ENCODE results near the gene OR6S1.

Gene OR6S1

GRCh38 chr14:20682435-20683124 lies 41.1 kb upstream of the OR6S1 start:
- Histone ChIP-seq H3K36me3 (ENCODE audit: control insufficient read depth, insufficient read depth, low read length) (no peaks in the 10 kb centered on the region), H3K4me1 (ENCODE audit: control insufficient read depth, insufficient read depth, low read length, poor library complexity, severe bottlenecking) (peaks cover 5% of the 10 kb centered on the region), H3K9me3 (ENCODE audit: control insufficient read depth, low read length) (no peaks in the 10 kb centered on the region), H3K27ac (ENCODE audit: low read depth, low read length, severe bottlenecking) (peak overlapping the region; percentile 95), H3K4me3 (ENCODE audit: extremely low read depth, insufficient read depth, low read length, poor library complexity, severe bottlenecking) (peak overlapping the region; percentile 85)
- WGBS, 2 experiments (ENCODE audit: insufficient coverage in 2 of 2), result 0 to 2% methylated on average over 17 to 20 of the region's 40 CpGs

DNA sequence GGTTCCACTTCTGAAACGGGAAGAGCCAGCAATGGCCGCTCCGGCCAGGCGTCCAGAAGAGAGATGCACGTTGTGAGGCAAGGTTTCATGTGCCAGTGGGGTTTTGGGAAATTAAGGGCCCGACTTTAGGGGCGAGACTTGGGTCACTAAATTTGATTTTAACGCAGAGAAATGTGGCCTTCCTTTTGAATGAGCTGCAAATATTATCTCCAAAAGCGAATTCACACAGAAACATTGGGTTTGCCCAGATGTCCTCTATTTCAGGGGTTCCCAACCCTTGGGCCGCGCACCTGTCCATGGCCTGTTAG lies 40.6 kb upstream of the OR6S1 start:
- Histone ChIP-seq H3K4me3 (ENCODE audit: extremely low read depth, insufficient read depth, low read length, poor library complexity, severe bottlenecking) (peak overlapping the region; percentile 85), H3K4me1 (ENCODE audit: control insufficient read depth, insufficient read depth, low read length, poor library complexity, severe bottlenecking) (peaks cover 5% of the 10 kb centered on the region), H3K27ac (ENCODE audit: low read depth, low read length, severe bottlenecking) (peak overlapping the region; percentile 95), H3K9me3 (ENCODE audit: control insufficient read depth, low read length) (no peaks in the 10 kb centered on the region), H3K36me3 (ENCODE audit: control insufficient read depth, insufficient read depth, low read length) (no peaks in the 10 kb centered on the region)
- 1% methylated on average over 9 to 10 of the region's 11 CpGs for WGBS, 2 experiments (ENCODE audit: insufficient coverage in 2 of 2)

DNA sequence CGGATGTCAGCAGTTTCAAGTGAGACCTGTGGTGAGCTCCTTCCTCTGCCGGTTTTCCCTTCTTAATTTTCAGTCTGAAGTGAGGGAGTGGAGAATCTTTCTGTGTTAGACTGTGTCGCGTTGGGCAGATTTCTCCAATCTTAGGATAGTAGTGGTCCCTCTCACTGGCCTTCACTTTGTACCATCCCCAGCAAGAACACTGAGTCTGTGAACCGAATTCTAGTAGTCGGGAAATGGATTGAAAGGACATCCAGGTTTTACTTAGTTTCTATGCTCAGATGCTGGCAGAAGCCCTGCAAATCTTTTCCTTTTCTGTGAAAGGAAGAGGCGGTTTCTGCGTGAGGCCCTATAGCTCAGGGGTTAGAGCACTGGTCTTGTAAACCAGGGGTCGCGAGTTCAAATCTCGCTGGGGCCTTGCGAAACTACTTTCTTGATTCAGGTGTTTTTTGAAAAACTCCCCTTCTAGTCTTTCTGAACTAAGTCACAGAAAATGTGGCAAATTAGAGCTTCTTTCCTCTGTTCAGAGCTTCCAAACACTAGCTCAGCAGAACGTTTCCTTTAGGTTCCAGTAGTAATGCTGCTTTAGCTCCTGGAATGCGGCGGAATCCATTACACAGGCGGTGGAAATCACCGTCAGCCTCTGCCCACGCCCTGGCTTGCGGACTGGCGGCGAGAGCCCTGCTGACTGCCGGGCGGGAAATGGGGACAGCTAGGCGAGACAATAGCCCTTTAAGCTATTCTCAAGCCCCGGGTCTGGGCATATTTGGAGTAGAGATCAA lies 40.0 kb upstream of the OR6S1 start:
- Histone ChIP-seq H3K9me3 (ENCODE audit: control insufficient read depth, low read length) (no peaks in the 10 kb centered on the region), H3K4me3 (ENCODE audit: extremely low read depth, insufficient read depth, low read length, poor library complexity, severe bottlenecking) (peak overlapping the region; percentile 85), H3K4me1 (ENCODE audit: control insufficient read depth, insufficient read depth, low read length, poor library complexity, severe bottlenecking) (peaks cover 5% of the 10 kb centered on the region), H3K27ac (ENCODE audit: low read depth, low read length, severe bottlenecking) (peak overlapping the region; percentile 95), H3K36me3 (ENCODE audit: control insufficient read depth, insufficient read depth, low read length) (no peaks in the 10 kb centered on the region)
- 0 to 1% methylated on average over 20 of the region's 25 CpGs for WGBS, 2 experiments (ENCODE audit: insufficient coverage in 2 of 2)

DNA sequence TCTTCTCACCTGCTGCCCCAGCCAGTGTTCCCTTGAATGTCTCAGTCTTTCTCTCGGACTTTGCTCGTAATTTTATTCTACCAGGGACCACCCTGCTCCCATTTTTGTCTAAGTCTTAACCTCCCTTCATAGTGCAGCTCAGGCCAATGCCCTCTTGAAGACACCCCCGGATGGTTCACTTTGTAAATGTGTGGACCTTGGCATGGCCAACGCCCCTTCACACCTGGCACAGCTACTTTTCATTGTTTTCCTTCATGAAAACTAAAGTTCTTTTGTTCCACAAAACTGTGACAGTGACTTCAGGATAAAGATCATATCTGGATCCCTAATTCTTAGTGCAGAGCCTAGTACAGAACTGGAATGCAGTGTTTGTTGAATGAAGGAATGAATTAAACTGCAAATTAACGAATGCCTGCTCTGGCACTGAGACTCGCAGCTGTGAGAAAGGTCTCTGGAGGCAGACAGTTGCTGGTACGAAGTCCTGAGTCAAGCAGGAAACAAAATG lies 39.4 kb upstream of the OR6S1 start:
- H3K4me1 ChIP-seq (ENCODE audit: control insufficient read depth, insufficient read depth, low read length, poor library complexity, severe bottlenecking), result peaks cover 5% of the 10 kb centered on the region
- H3K4me3 ChIP-seq (ENCODE audit: extremely low read depth, insufficient read depth, low read length, poor library complexity, severe bottlenecking), result peak overlapping the region; percentile 85
- H3K36me3 ChIP-seq (ENCODE audit: control insufficient read depth, insufficient read depth, low read length), result no peaks in the 10 kb centered on the region
- H3K27ac ChIP-seq (ENCODE audit: low read depth, low read length, severe bottlenecking), result peak overlapping the region; percentile 95
- 26 to 32% methylated on average over 6 to 7 of the region's 7 CpGs for WGBS, 2 experiments (ENCODE audit: insufficient coverage in 2 of 2)
- no peaks in the 10 kb centered on the region for H3K9me3 ChIP-seq (ENCODE audit: control insufficient read depth, low read length)

DNA sequence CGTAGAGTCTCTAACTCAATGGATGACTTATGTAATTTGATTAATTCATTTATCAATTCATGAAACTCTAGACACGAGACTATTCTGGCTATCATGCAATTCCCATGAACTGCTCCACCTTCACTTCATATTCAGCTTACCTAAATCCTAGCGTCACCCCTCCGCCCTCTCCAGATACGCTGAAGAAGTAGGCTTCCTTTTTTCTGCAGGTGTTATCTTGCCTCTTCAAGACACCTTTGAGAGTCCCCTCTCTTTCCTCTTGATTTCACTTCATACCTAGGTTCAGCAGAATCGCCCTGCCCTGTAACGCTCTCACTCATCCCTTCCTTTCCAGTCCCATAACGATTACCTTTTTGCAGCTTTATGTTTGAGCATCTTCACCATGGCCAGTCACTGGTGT lies 38.9 kb upstream of the OR6S1 start:
- whole genome bisulfite sequencing, 2 experiments (ENCODE audit: insufficient coverage in 2 of 2), result 85 to 86% methylated on average over 6 of the region's 8 CpGs
- Histone ChIP-seq H3K9me3 (ENCODE audit: control insufficient read depth, low read length) (no peaks in the 10 kb centered on the region), H3K36me3 (ENCODE audit: control insufficient read depth, insufficient read depth, low read length) (no peaks in the 10 kb centered on the region), H3K4me1 (ENCODE audit: control insufficient read depth, insufficient read depth, low read length, poor library complexity, severe bottlenecking) (peaks cover 5% of the 10 kb centered on the region), H3K27ac (ENCODE audit: low read depth, low read length, severe bottlenecking) (no peak overlapping the region), H3K4me3 (ENCODE audit: extremely low read depth, insufficient read depth, low read length, poor library complexity, severe bottlenecking) (peak overlapping the region; percentile 85)

- H3K4me3 ChIP-seq (ENCODE audit: extremely low read depth, insufficient read depth, low read length, poor library complexity, severe bottlenecking), result no peak overlapping the region
- no peaks in the 10 kb centered on the region for H3K36me3 ChIP-seq (ENCODE audit: control insufficient read depth, insufficient read depth, low read length)
- no peaks in the 10 kb centered on the region for H3K9me3 ChIP-seq (ENCODE audit: control insufficient read depth, low read length)
- peaks cover 5% of the 10 kb centered on the region for H3K4me1 ChIP-seq (ENCODE audit: control insufficient read depth, insufficient read depth, low read length, poor library complexity, severe bottlenecking)
- H3K27ac ChIP-seq (ENCODE audit: low read depth, low read length, severe bottlenecking), result no peak overlapping the region
- WGBS, 2 experiments (ENCODE audit: insufficient coverage in 2 of 2), result no CpG with 5 or more reads among the region's 1 CpG
Observed at GRCh38 chr14:20679907-20680306, 38.4 kb upstream of the OR6S1 start.

DNA sequence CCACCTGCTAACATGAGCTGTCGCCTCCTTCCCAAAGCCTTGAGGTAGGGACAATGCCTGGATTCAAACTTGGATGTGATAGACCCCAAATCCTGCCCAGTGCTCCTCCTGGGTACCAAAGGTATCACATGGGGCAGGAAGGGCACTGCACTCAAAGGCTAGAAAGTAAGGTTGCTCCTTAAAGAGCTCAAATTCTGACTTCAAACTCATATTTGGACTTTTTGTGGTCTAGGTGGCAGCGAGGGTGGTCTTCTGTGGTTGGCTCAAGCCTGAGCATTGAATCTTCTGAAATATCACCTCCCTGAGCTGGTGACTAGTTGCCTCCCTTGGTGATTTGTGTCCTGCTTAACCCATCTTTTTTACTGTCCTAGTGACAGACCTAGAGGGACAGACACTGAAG lies 34.6 kb upstream of the OR6S1 start:
- H3K27ac ChIP-seq (ENCODE audit: low read depth, low read length, severe bottlenecking), result no peak overlapping the region
- no peaks in the 10 kb centered on the region for H3K36me3 ChIP-seq (ENCODE audit: control insufficient read depth, insufficient read depth, low read length)
- H3K4me1 ChIP-seq (ENCODE audit: control insufficient read depth, insufficient read depth, low read length, poor library complexity, severe bottlenecking), result peaks cover 5% of the 10 kb centered on the region
- no peaks in the 10 kb centered on the region for H3K9me3 ChIP-seq (ENCODE audit: control insufficient read depth, low read length)
- no peak overlapping the region for H3K4me3 ChIP-seq (ENCODE audit: extremely low read depth, insufficient read depth, low read length, poor library complexity, severe bottlenecking)
- 75 to 93% methylated on average over 1 to 2 of the region's 2 CpGs for WGBS, 2 experiments (ENCODE audit: insufficient coverage in 2 of 2)

GRCh38 chr14:20675669-20676068 lies 34.2 kb upstream of the OR6S1 start:
- WGBS, 2 experiments (ENCODE audit: insufficient coverage in 2 of 2), result 85 to 100% methylated on average over 1 to 2 of the region's 2 CpGs
- no peaks in the 10 kb centered on the region for H3K36me3 ChIP-seq (ENCODE audit: control insufficient read depth, insufficient read depth, low read length)
- H3K4me3 ChIP-seq (ENCODE audit: extremely low read depth, insufficient read depth, low read length, poor library complexity, severe bottlenecking), result no peak overlapping the region
- H3K4me1 ChIP-seq (ENCODE audit: control insufficient read depth, insufficient read depth, low read length, poor library complexity, severe bottlenecking), result peaks cover 1% of the 10 kb centered on the region
- H3K27ac ChIP-seq (ENCODE audit: low read depth, low read length, severe bottlenecking), result no peak overlapping the region
- no peaks in the 10 kb centered on the region for H3K9me3 ChIP-seq (ENCODE audit: control insufficient read depth, low read length)

DNA sequence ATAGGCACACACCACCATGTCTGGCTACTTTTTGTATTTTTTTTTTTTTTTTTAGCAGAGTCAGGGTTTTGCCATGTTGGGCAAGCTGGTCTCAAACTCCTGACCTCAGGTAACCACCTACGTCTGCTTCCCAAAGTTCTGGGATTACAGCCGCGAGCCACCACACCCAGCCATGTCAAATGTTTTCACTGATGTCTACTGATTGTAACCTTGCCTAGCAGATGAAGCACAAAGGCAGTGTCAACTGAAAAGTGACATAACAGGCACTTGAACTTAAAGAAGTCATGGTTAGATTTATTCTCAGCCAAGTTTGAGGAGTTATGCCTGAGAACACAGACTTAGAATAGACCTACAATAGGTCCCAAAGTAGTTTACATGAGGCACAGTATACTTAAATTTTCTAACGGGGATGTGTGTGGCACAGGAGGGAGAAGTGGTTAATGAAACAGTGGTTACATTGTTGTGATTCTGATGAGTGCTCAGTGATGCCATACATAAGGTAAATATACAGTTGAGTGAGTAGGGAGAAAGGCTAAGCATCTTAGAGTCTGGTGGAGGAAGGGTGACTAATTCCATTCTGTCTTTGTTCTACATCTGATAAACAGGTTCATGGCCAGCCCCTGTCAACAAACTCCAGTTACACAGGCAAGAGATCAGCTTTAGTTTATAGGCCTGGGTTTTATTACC lies 30.2 kb upstream of the OR6S1 start:
- Histone ChIP-seq H3K4me1 (ENCODE audit: control insufficient read depth, insufficient read depth, low read length, poor library complexity, severe bottlenecking) (no peaks in the 10 kb centered on the region), H3K9me3 (ENCODE audit: control insufficient read depth, low read length) (no peaks in the 10 kb centered on the region), H3K4me3 (ENCODE audit: extremely low read depth, insufficient read depth, low read length, poor library complexity, severe bottlenecking) (no peak overlapping the region), H3K27ac (ENCODE audit: low read depth, low read length, severe bottlenecking) (peak overlapping the region; percentile 49), H3K36me3 (ENCODE audit: control insufficient read depth, insufficient read depth, low read length) (no peaks in the 10 kb centered on the region)
- 87 to 95% methylated on average over 4 of the region's 4 CpGs for WGBS, 2 experiments (ENCODE audit: insufficient coverage in 2 of 2)

- whole genome bisulfite sequencing, 2 experiments (ENCODE audit: insufficient coverage in 2 of 2), result 83 to 86% methylated on average over 1 to 2 of the region's 2 CpGs
- no peaks in the 10 kb centered on the region for H3K4me1 ChIP-seq (ENCODE audit: control insufficient read depth, insufficient read depth, low read length, poor library complexity, severe bottlenecking)
- no peaks in the 10 kb centered on the region for H3K36me3 ChIP-seq (ENCODE audit: control insufficient read depth, insufficient read depth, low read length)
Observed at GRCh38 chr14:20668969-20669368, 27.5 kb upstream of the OR6S1 start.

More at GRCh38 chr14:20668969-20669368, 27.5 kb upstream of the OR6S1 start:
- Histone ChIP-seq H3K27ac (ENCODE audit: low read depth, low read length, severe bottlenecking) (no peak overlapping the region), H3K4me3 (ENCODE audit: extremely low read depth, insufficient read depth, low read length, poor library complexity, severe bottlenecking) (no peak overlapping the region), H3K9me3 (ENCODE audit: control insufficient read depth, low read length) (no peaks in the 10 kb centered on the region)
